Liver (tissue), 9 donors: Measurements from ENCODE around the gene MTHFD2. TPM values are rescaled to one million over a fixed set of nuclear protein-coding genes. Genes with fewer than 3 reads are reported as not detected.

Experiments
- DNase-seq: peaks from one replicate; pipeline ENCODE4 v3.0.0-alpha.2; 2017; ENCODE audit warnings: low spot score
- H3K27ac ChIP-seq, 2 donors: one replicate each; pipeline ENCODE4 v1.7.0; 2013; ENCODE audit warnings: inconsistent platforms in 2 of 2, low read length in 2 of 2, control low read depth in 1 of 2, low read depth in 1 of 2, mild to moderate bottlenecking in 1 of 2
- H3K27me3 ChIP-seq, 4 donors: one replicate each; pipeline versions ENCODE4 v1.6.1 to v1.7.0; 2013; ENCODE audit warnings: low read length in 3 of 4, inconsistent platforms in 1 of 4, mild to moderate bottlenecking in 1 of 4, moderate library complexity in 1 of 4; ENCODE audit not compliant: control insufficient read depth in 4 of 4, insufficient read depth in 4 of 4
- H3K36me3 ChIP-seq, 4 donors: one replicate each; pipeline versions ENCODE4 v1.6.1 to v1.7.0; 2013; ENCODE audit warnings: low read length in 3 of 4, mild to moderate bottlenecking in 3 of 4, low read depth in 1 of 4, moderate library complexity in 1 of 4; ENCODE audit not compliant: control insufficient read depth in 4 of 4, insufficient read depth in 3 of 4
- H3K4me1 ChIP-seq, 4 donors: one replicate each; pipeline versions ENCODE4 v1.6.1 to v1.7.0; 2013; ENCODE audit warnings: low read length in 3 of 4, mild to moderate bottlenecking in 3 of 4, moderate library complexity in 1 of 4; ENCODE audit not compliant: control insufficient read depth in 4 of 4, insufficient read depth in 4 of 4
- H3K4me3 ChIP-seq, 3 donors: one replicate each; pipeline versions ENCODE4 v1.6.1 to v1.7.0; 2013; ENCODE audit warnings: low read length in 3 of 3, control low read depth in 1 of 3, low read depth in 1 of 3, mild to moderate bottlenecking in 1 of 3
- H3K9ac ChIP-seq, 2 donors: one replicate each; pipeline ENCODE4 v1.7.0; 2013; ENCODE audit warnings: low read length in 2 of 2, mild to moderate bottlenecking in 2 of 2, moderate library complexity in 2 of 2, control low read depth in 1 of 2, low read depth in 1 of 2
- H3K9me3 ChIP-seq, 4 donors: one replicate each; pipeline versions ENCODE4 v1.6.1 to v1.7.0; 2013; ENCODE audit warnings: low read length in 3 of 4; ENCODE audit not compliant: control insufficient read depth in 4 of 4
- CTCF ChIP-seq: fragments of 150-350 bp; IDR thresholded peaks from 2 replicates; pipeline ENCODE4 v1.5.1; 2017; ENCODE audit warnings: improper control_type of control experiment, low read depth, low read length; ENCODE audit not compliant: missing input control
- EGR1 ChIP-seq, 2 donors: IDR thresholded peaks; 2 replicates each; pipeline ENCODE4 v1.6.1; 2016 to 2018; ENCODE audit warnings: antibody characterized with exemption in 2 of 2, low read depth in 2 of 2
- FOXA1 ChIP-seq: IDR thresholded peaks from 2 replicates; pipeline ENCODE4 v1.6.1; 2016; ENCODE audit warnings: antibody characterized with exemption
- FOXA2 ChIP-seq: IDR thresholded peaks from 2 replicates; pipeline ENCODE4 v1.6.1; 2016; ENCODE audit warnings: antibody characterized with exemption
- GABPA ChIP-seq, 2 donors: IDR thresholded peaks in 1 of 2; conservative IDR thresholded peaks in 1 of 2; 2 replicates each; pipeline ENCODE4 v1.6.1; 2016; ENCODE audit warnings: antibody characterized with exemption in 2 of 2, mild to moderate bottlenecking in 1 of 2, moderate library complexity in 1 of 2
- HNF4A ChIP-seq, 2 donors: conservative IDR thresholded peaks; 2 replicates each; pipeline ENCODE4 v1.6.1; 2016; ENCODE audit warnings: antibody characterized with exemption in 2 of 2, mild to moderate bottlenecking in 2 of 2
- HNF4G ChIP-seq: IDR thresholded peaks from 2 replicates; pipeline ENCODE4 v1.6.1; 2016; ENCODE audit warnings: antibody characterized with exemption
- JUND ChIP-seq, 2 donors: IDR thresholded peaks; 2 replicates each; pipeline ENCODE4 v1.6.1; 2016; ENCODE audit warnings: antibody characterized with exemption in 2 of 2
- NR2F2 ChIP-seq: IDR thresholded peaks from 2 replicates; pipeline ENCODE4 v1.6.1; 2016; ENCODE audit warnings: antibody characterized with exemption
- RAD21 ChIP-seq, 2 donors: IDR thresholded peaks; 2 replicates each; pipeline ENCODE4 v1.6.1; 2016; ENCODE audit warnings: antibody characterized with exemption in 2 of 2, mild to moderate bottlenecking in 2 of 2
- RXRA ChIP-seq, 2 donors: IDR thresholded peaks; 2 replicates each; pipeline ENCODE4 v1.6.1; 2017 to 2018; ENCODE audit warnings: antibody characterized with exemption in 2 of 2, mild to moderate bottlenecking in 1 of 2
- TAF1 ChIP-seq: conservative IDR thresholded peaks from 2 replicates; pipeline ENCODE4 v1.6.1; 2016; ENCODE audit warnings: antibody characterized with exemption, mild to moderate bottlenecking
- YY1 ChIP-seq: IDR thresholded peaks from 2 replicates; pipeline ENCODE4 v1.6.1; 2016; ENCODE audit warnings: antibody characterized with exemption, mild to moderate bottlenecking
- ZBTB33 ChIP-seq: IDR thresholded peaks from 2 replicates; pipeline ENCODE4 v1.6.1; 2016; ENCODE audit warnings: antibody characterized with exemption
- WGBS: extraction: QIAGEN DNeasy Blood & Tissue Kit; methylation state at CpG from one replicate; pipeline ENCODE4 v1.1.7; 2013; 5-methylcytosine and 5-hydroxymethylcytosine counted together
- polyA plus RNA-seq, 2 donors: library from polyadenylated mRNA; stranded (reverse) in 1 of 2; unstranded in 1 of 2; fragments of 200-250 nt in 1 of 2; fragments of >200 nt in 1 of 2; fragmentation: Nextera tagmentation in 1 of 2; extraction: Ambion mirVana in 1 of 2; gene quantifications; one replicate each; pipeline versions ENCODE4 v1.2.1 to v1.2.3, GENCODE V29; 2013 to 2015
- total RNA-seq, 2 donors: library from RNA; depleted of rRNA; stranded (reverse); fragments of >200 nt; gene quantifications; one replicate each; pipeline ENCODE4 v1.2.3, GENCODE V29; 2014
- TF ChIP-seq, protein P1 (sequence below): IDR thresholded peaks from 2 replicates; pipeline ENCODE4 v1.6.1; 2016; ENCODE audit warnings: antibody characterized with exemption
- TF ChIP-seq, protein P2 (sequence below): IDR thresholded peaks from 2 replicates; pipeline ENCODE4 v1.6.1; 2016; ENCODE audit warnings: antibody characterized with exemption
- TF ChIP-seq, protein P3 (sequence below): IDR thresholded peaks from 2 replicates; pipeline ENCODE4 v1.6.1; 2016; ENCODE audit warnings: antibody characterized with exemption, mild to moderate bottlenecking
- donor health status: healthy.
- donor health status: healthy.
- donor health status: healthy.
- donor health status: healthy.
- donor health status: healthy.

Gene MTHFD2
- total and polyA plus RNA-seq, 4 donors: 1.6 to 27.5 (median 2.8) TPM

GRCh38 chr2:74162951-74163350 lies 35.5 kb upstream of the MTHFD2 start:
- Histone ChIP-seq H3K27me3 (no peaks in the 10 kb centered on the region), H3K9ac (no peak overlapping the region), H3K4me3 (no peak overlapping the region), H3K27ac (no peak overlapping the region), H3K9me3 (no peaks in the 10 kb centered on the region), H3K4me1 (no peaks in the 10 kb centered on the region), H3K36me3 (peaks cover 11 to 61% (median 48%) of the 10 kb centered on the region in 4 donors)
- WGBS: 92% methylated on average over 6 of the region's 6 CpGs
- no peak for DNase-seq
- TF ChIP-seq CTCF: no peak
- TF ChIP-seq, protein P1, sequence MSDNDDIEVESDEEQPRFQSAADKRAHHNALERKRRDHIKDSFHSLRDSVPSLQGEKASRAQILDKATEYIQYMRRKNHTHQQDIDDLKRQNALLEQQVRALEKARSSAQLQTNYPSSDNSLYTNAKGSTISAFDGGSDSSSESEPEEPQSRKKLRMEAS: no peak
- TF ChIP-seq GABPA (IDR thresholded peaks at IDR 0.05 in 1 of 2, conservative IDR thresholded peaks at IDR 0.05 in 1 of 2): no peak
- TF ChIP-seq FOXA1: no peak
- no peak for TF ChIP-seq YY1
- no peak for TF ChIP-seq FOXA2
- TF ChIP-seq JUND (IDR thresholded peaks at IDR 0.05): no peak
- TF ChIP-seq, protein P2, sequence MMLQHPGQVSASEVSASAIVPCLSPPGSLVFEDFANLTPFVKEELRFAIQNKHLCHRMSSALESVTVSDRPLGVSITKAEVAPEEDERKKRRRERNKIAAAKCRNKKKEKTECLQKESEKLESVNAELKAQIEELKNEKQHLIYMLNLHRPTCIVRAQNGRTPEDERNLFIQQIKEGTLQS: no peak
- no peak for TF ChIP-seq RAD21 (IDR thresholded peaks at IDR 0.05)
- TF ChIP-seq EGR1 (IDR thresholded peaks at IDR 0.05; ENCODE audit: low read depth in 2 of 2): no peak
- no peak for TF ChIP-seq HNF4A (conservative IDR thresholded peaks at IDR 0.05)
- no peak for TF ChIP-seq HNF4G
- no peak for TF ChIP-seq ZBTB33
- TF ChIP-seq, protein P3, sequence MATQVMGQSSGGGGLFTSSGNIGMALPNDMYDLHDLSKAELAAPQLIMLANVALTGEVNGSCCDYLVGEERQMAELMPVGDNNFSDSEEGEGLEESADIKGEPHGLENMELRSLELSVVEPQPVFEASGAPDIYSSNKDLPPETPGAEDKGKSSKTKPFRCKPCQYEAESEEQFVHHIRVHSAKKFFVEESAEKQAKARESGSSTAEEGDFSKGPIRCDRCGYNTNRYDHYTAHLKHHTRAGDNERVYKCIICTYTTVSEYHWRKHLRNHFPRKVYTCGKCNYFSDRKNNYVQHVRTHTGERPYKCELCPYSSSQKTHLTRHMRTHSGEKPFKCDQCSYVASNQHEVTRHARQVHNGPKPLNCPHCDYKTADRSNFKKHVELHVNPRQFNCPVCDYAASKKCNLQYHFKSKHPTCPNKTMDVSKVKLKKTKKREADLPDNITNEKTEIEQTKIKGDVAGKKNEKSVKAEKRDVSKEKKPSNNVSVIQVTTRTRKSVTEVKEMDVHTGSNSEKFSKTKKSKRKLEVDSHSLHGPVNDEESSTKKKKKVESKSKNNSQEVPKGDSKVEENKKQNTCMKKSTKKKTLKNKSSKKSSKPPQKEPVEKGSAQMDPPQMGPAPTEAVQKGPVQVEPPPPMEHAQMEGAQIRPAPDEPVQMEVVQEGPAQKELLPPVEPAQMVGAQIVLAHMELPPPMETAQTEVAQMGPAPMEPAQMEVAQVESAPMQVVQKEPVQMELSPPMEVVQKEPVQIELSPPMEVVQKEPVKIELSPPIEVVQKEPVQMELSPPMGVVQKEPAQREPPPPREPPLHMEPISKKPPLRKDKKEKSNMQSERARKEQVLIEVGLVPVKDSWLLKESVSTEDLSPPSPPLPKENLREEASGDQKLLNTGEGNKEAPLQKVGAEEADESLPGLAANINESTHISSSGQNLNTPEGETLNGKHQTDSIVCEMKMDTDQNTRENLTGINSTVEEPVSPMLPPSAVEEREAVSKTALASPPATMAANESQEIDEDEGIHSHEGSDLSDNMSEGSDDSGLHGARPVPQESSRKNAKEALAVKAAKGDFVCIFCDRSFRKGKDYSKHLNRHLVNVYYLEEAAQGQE: no peak
- no peak for TF ChIP-seq TAF1

- Histone ChIP-seq H3K4me3 (no peak overlapping the region), H3K9ac (no peak overlapping the region), H3K27ac (no peak overlapping the region), H3K4me1 (no peaks in the 10 kb centered on the region), H3K27me3 (no peaks in the 10 kb centered on the region), H3K9me3 (no peaks in the 10 kb centered on the region), H3K36me3 (peaks cover 8 to 66% (median 53%) of the 10 kb centered on the region in 4 donors)
- DNase-seq: no peak
- WGBS: 98% methylated on average over 1 of the region's 1 CpG
- TF ChIP-seq RXRA (IDR thresholded peaks at IDR 0.05): no peak
- no peak for TF ChIP-seq HNF4G
- TF ChIP-seq, protein P3: no peak
- TF ChIP-seq, protein P2: no peak
- no peak for TF ChIP-seq TAF1
- TF ChIP-seq, protein P1: no peak
- TF ChIP-seq YY1: no peak
- TF ChIP-seq NR2F2: no peak
- TF ChIP-seq HNF4A (conservative IDR thresholded peaks at IDR 0.05): no peak
- no peak for TF ChIP-seq GABPA (IDR thresholded peaks at IDR 0.05 in 1 of 2, conservative IDR thresholded peaks at IDR 0.05 in 1 of 2)
- no peak for TF ChIP-seq CTCF
Measured at GRCh38 chr2:74164761-74165160, 33.7 kb upstream of the MTHFD2 start.
